PC-9 (cell line): ENCODE results near the gene ROBO2.
A peak's percentile ranks its signal among the peaks of the same experiment; 100 is the strongest.

Experiments used
- EZH2 ChIP-seq: fragments of 200-600 bp; sonication (generic); IDR thresholded peaks from 2 replicates; pipeline ENCODE4 v1.8.0; 2017; ENCODE audit warnings: antibody characterized with exemption, low read depth
- TF ChIP-seq, protein P1 (sequence below): fragments of 200-600 bp; sonication (generic); conservative IDR thresholded peaks from 2 replicates; pipeline ENCODE4 v1.6.1; 2017; ENCODE audit warnings: mixed run types, antibody characterized with exemption, mild to moderate bottlenecking, moderate library complexity

DNA sequence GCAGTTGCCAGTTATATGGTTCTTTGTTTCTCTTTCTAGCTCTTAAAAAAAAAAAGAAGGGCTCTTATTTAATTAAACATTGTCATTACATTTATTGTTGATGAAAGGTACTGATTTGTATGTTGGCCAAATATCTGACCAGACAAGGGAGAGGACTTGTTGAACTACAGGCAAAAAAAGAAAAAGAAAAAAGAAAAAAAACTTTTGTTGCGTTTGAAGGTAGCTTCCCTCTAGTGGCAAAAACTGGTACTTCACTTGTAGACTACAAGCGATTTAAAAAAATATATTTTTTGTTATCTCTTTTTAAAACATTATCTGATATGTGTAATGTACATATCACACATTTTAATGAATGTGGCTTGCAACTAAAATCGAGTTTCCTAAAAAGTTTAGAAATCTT, 280.6 kb downstream of the ROBO2 start:
- TF ChIP-seq, protein P1, sequence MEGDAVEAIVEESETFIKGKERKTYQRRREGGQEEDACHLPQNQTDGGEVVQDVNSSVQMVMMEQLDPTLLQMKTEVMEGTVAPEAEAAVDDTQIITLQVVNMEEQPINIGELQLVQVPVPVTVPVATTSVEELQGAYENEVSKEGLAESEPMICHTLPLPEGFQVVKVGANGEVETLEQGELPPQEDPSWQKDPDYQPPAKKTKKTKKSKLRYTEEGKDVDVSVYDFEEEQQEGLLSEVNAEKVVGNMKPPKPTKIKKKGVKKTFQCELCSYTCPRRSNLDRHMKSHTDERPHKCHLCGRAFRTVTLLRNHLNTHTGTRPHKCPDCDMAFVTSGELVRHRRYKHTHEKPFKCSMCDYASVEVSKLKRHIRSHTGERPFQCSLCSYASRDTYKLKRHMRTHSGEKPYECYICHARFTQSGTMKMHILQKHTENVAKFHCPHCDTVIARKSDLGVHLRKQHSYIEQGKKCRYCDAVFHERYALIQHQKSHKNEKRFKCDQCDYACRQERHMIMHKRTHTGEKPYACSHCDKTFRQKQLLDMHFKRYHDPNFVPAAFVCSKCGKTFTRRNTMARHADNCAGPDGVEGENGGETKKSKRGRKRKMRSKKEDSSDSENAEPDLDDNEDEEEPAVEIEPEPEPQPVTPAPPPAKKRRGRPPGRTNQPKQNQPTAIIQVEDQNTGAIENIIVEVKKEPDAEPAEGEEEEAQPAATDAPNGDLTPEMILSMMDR: peak; percentile 83
- no peak for TF ChIP-seq EZH2
